ENCODE data around the gene CLCN2.

The CLCN2 gene

GRCh38 chr3:184358921-184359350 is 2.5 kb downstream of the CLCN2 start:
- FAIRE-seq: no peak

- no peak for FAIRE-seq
These were observed 3.2 kb downstream of the CLCN2 start for GRCh38 chr3:184358124-184358767.

GRCh38 chr3:184357248-184358123 is 3.9 kb downstream of the CLCN2 start:
- no peak for FAIRE-seq

- FAIRE-seq: no peak
These were observed 6.0 kb downstream of the CLCN2 start for GRCh38 chr3:184355261-184356040.

- FAIRE-seq: no peak
These were observed 6.7 kb downstream of the CLCN2 start for GRCh38 chr3:184354754-184355153.

GRCh38 chr3:184354121-184354728 is 7.2 kb downstream of the CLCN2 start:
- FAIRE-seq: no peak

GRCh38 chr3:184353546-184353941 is 7.9 kb downstream of the CLCN2 start:
- no peak for FAIRE-seq

- no peak for FAIRE-seq
These were observed 8.4 kb downstream of the CLCN2 start for GRCh38 chr3:184352897-184353545.

- no peak for FAIRE-seq
These were observed 9.1 kb downstream of the CLCN2 start for GRCh38 chr3:184352149-184352785.

- FAIRE-seq: no peak
These were observed 9.8 kb downstream of the CLCN2 start for GRCh38 chr3:184351511-184352148.

GRCh38 chr3:184350618-184351017 is 10.8 kb downstream of the CLCN2 start:
- FAIRE-seq: no peak

GRCh38 chr3:184349563-184350470 is 11.6 kb downstream of the CLCN2 start:
- no peak for FAIRE-seq

- no peak for FAIRE-seq
These were observed 13.4 kb downstream of the CLCN2 start for GRCh38 chr3:184348057-184348382.

- FAIRE-seq: no peak
These were observed 13.9 kb downstream of the CLCN2 start for GRCh38 chr3:184347321-184348056.

- FAIRE-seq: no peak
These were observed 14.8 kb downstream of the CLCN2 start for GRCh38 chr3:184346480-184347190.

GRCh38 chr3:184345317-184346144 is 15.9 kb downstream of the CLCN2 start:
- FAIRE-seq: no peak

- FAIRE-seq: no peak
These were observed 16.7 kb downstream of the CLCN2 start for GRCh38 chr3:184344579-184345316.
